ELF-1 (cell line): Measurements from ENCODE around the gene RAC3.

Experiments
- DNase-seq: peaks from one replicate; pipeline ENCODE4 v3.0.0-alpha.2; 2016; ENCODE audit warnings: low read depth, low spot score

Gene RAC3

DNA sequence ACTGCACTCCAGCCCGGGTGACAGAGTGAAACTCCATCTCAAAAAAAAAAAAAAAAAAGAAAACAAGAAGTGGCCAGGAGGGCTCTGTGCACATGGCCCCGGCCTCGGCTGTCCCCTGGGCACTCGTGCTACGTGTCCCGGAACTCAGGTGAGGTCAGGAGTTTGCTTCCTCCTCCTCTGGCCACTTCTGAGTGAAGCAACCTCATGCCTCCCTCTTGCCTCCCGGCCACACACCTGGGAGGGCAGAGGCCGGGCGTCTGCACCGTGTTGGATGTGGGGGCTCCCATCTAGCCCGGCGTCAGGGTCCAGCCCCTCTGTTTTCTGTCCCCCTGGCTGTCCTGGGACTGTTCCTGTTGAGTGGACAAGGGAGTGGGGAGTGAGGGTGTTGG, 31.9 kb upstream of the RAC3 start:
- no peak for DNase-seq

DNA sequence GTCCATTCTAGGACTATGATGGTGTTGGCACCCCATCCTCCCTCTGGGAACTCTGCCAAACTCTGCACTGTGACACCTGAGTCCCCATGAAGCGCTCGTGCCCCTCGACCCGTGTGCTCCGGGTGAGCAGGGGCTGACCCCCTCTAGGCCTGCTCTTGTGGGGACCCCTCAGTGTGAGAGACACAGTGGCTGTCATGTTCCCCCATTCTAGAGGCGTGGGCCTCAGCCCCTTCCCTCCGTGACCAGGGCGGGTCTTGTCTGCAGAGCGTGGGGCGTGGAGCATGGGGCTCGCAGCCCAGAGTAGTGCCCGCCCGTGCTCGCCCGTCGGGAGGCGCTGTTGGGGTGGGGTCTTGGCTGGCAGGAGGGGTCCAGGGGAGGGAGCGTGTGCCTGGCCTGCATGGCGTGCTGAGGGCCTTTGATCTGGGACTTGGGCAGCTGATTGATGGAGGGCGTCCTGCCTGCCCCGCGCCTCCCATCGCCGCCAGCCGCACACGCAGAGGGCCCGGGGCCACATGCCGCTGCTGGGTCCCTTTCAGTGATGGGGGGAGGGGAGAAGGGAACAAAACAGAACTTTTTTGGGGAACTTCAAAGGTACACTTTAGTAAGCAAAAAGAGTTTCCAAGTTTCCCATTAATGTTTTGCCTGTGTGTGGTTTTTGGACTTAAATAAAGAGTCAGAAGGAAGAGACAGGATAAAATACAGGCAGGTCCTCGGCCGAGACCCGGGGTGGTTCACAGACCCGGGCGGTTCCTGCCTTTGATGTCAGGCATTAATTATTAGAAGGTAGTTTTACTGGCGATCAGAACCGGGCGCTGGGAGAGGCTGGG, 31.3 kb upstream of the RAC3 start:
- DNase-seq, result peak; percentile 85

GRCh38 chr17:82000803-82001570, 30.5 kb upstream of the RAC3 start:
- peak; percentile 59 for DNase-seq

DNA sequence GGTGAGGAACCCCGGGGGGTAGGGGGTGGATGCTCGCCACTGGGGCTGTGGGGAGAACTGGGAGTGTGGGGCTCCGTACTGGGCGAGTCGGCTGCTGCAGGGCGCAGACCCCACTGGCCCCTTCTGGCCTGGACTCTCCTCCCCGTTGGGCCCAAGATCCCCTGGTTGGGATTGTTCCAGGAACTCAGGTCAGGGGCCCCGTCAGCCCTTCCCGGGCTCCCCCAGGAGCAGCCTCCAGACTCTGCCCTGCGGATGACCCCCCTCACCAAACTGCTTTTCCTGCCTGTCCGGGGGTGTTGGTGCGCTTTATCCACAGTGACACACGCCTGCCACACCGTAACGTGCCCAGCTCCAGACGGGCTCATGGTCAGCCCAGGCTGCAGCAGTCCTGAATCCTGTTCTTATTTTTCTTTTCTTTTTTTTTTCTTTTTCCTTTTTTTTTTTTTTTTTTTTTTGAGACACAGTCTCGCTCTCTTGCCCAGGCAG, 29.9 kb upstream of the RAC3 start:
- no peak for DNase-seq

- DNase-seq, result peak; percentile 87
Observed at GRCh38 chr17:82003411-82004381, 27.8 kb upstream of the RAC3 start.

GRCh38 chr17:82004517-82005455, 26.7 kb upstream of the RAC3 start:
- no peak for DNase-seq

- DNase-seq, result no peak
Observed at GRCh38 chr17:82005701-82006348, 25.7 kb upstream of the RAC3 start.

DNA sequence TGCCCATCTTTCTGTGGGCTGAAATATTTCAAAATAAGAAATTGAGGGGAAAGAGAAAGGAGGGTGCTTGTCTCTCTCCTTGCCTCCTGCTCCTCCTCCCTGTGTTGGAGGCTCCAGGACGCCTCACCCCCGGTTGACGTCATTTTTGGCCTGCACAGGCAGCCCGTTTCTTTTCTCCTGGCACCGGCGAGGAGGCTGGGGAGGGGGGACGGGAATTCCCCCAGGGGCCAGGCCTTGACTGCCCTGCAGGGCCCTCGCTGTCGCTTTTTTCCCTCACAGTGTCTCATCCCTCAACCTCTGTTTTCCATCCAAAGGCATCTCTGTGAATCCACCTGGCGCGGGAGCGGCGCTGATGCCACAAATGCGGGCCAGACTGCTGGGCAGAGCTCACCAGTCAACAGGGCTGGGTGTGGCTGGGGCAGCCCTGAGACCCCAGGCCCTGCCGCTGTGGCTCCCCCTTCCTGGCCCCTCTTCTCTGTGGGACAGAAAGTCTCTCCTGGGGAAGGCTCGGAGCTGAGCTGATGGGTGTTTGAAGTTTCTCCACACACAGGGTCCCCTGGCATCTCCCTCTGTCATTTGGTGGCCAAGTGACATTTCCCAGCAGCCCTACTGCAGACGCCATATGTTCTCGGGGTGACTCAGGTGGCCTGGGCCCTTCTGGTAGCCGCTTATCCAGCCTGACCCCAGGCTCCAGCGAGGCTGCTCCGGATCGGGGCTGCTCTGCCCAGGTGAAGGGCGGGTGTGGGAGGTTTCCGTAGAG, 24.8 kb upstream of the RAC3 start:
- DNase-seq, result no peak

GRCh38 chr17:82007228-82007494, 24.3 kb upstream of the RAC3 start:
- no peak for DNase-seq

DNA sequence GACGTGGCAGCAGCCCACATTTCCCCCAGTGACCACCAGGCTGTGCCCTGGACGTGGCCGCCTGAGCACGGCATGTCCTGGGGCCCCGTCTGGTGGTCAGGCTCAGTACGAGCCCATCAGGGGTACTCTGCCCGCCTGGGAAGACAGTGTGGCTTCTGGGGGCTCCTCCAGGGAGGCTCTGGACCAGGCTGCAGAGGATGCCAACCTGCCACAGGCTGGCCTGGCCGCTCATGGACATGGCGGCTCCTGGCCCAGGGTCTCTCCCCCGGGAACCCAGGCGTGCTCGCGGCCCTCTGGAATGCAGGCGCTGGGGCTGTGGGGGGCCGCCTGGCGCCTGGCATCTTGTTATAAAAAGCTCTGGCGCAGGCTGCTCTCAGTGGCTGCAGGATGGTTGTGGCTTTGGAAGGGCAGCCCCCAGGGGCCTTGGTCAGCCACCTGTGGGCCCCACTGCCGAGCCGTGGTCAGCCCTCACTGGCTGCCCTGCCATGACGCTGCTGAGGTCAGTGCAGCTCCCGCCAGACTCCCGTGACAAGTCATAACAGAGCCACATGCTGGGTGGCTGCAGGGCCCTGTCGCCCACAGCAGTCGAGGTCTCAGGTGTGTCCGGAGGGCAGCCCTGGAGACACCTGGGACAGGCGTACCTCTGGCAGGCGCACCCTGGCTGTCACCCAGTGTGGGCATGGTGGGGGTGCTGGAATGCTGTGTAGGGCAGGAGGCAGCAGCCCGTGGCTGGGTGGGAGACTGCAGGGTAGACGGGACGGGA, 23.8 kb upstream of the RAC3 start:
- no peak for DNase-seq

- DNase-seq, result no peak
Observed at GRCh38 chr17:82008258-82008940, 23.1 kb upstream of the RAC3 start.

DNA sequence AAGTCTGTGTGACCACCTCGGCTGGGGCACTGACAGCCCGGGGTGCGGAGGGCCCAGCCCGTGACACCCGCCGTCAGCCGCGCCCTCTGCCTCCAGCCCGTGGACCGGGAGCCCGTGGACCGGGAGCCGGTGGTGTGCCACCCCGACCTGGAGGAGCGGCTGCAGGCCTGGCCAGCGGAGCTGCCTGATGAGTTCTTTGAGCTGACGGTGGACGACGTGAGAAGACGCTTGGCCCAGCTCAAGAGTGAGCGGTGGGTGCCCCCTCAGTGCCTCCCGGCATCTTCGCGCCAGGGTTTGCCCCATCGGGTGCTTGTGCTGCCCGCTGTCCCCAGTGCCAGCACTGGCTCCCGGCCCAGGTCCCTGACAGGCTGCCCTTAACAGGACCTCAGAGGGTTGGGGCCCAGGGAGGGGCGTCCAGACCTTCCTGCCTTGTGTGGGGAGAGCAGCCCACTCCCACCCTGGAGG, 22.5 kb upstream of the RAC3 start:
- no peak for DNase-seq

DNA sequence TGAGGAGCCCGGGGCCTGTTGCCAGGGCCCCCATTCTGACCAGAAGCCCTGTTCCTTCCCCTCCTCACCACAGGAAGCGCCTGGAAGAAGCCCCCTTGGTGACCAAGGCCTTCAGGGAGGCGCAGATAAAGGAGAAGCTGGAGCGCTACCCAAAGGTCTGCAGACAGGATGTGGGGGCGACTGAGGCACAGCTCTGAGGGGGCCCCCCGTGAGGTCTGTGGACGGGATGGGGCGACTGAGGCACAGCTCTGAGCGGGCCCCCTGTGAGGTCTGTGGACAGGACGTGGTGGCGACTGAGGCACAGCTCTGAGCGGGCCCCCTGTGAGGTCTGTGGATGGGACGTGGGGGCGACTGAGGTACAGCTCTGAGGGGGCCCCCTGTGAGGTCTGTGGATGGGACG, 22.1 kb upstream of the RAC3 start:
- DNase-seq, result no peak

DNA sequence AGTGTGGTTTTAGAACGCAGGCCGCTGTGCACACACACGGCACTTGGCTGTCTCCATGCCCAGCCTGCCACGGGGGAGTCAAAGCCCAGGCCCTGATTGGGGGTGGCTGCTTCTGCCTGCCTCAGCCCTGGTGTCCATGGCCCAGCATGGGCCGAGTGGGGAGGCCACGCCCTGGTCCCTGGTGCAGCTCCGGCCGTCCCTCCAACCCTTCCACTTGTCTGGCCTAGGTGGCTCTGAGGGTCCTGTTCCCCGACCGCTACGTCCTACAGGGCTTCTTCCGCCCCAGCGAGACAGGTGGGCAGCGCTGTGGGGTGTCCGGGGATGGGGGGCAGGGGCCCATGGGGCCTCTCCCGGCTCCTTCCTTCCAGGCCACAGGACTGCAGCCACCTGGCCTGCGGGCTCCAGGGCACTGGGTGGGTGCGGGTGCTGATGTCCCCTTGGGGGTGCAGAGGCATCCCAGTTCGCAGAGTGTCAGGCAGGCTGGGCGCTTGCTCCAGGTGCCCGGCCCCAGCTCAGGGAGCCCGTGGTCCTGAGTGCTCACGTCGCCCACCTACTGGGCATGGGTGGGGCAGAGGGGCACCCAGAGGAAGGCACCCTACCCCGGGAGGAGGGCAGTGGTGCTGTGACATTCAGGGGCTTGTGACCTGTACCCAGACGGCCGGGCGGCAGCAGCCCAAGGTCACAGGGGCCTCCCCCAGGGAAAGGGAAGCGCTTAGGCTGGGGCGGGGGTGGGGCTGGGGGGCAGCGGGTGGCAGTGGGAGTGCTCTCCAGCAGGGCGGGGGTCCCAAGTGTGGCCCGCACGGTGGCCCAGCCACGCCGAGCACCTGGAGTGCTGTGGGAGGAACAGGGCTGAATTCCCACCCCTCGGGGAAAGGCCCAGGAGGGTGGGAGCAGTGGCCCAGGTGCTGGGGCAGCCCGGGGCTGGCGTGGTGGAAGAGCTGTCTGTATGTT, 20.6 kb upstream of the RAC3 start:
- no peak for DNase-seq

- DNase-seq, result no peak
Observed at GRCh38 chr17:82011617-82012187, 19.8 kb upstream of the RAC3 start.

- DNase-seq, result peak; percentile 62
Observed at GRCh38 chr17:82012261-82012639, 19.2 kb upstream of the RAC3 start.
